GM12801 (cell line): ENCODE results near the gene NDNF.

Experiments
- TF ChIP-seq, protein P1 (sequence below): IDR thresholded peaks from one replicate; pipeline ENCODE4 v1.5.1; 2011; ENCODE audit warnings: control low read depth; ENCODE audit not compliant: insufficient read length; ENCODE audit errors: extremely low read depth

The NDNF gene

DNA sequence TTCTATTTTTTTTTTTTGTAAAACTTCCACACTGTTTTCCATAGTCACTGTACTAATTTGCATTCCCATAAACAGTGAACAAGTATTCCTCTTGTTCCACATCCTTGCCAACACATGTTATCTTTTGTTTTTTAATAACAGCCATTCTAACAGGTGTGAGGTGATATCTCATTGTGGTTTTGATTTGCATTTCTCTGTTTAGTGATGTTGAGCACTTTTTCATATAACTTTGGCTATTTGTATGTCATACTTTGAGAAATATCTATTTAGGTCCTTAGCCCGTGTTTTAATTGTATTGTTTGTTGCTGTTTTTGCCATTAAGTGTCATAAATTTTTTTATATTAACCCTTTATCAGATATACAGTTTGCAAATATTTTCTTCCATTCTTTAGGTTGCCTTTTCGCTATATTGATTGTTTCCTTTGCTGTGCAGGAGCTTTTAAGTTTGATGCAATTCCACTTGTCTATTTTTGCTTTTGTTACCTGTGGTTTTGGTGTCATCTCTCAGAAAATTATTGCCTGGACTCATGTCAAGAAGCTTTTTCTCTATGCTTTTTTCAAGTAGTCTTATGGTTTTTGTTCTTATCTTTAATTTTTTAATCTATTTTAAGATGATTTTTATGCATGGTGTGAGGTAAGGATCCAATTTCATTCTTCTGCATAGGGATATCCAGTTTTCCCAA lies 27.9 kb upstream of the NDNF start:
- TF ChIP-seq, protein P1, sequence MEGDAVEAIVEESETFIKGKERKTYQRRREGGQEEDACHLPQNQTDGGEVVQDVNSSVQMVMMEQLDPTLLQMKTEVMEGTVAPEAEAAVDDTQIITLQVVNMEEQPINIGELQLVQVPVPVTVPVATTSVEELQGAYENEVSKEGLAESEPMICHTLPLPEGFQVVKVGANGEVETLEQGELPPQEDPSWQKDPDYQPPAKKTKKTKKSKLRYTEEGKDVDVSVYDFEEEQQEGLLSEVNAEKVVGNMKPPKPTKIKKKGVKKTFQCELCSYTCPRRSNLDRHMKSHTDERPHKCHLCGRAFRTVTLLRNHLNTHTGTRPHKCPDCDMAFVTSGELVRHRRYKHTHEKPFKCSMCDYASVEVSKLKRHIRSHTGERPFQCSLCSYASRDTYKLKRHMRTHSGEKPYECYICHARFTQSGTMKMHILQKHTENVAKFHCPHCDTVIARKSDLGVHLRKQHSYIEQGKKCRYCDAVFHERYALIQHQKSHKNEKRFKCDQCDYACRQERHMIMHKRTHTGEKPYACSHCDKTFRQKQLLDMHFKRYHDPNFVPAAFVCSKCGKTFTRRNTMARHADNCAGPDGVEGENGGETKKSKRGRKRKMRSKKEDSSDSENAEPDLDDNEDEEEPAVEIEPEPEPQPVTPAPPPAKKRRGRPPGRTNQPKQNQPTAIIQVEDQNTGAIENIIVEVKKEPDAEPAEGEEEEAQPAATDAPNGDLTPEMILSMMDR, result no peak

DNA sequence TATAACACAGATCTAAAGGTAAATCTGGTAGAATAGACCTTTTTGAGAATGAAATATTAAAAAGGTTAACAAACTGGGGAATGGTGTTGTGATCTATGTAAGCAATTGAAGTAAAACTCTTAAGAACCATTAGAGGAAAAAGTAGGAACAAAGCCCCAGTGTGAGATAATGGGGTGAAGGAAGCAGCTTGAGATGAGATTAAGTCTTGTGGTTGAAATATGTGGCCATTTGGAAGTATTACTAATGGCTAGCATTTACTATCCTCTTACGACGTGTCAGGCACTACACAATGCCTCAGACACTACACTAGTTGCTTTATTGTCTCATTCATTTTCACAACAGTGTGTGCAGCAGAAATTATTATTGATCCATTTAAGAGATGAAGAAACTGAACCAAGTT lies 25.9 kb upstream of the NDNF start:
- TF ChIP-seq, protein P1, result no peak

DNA sequence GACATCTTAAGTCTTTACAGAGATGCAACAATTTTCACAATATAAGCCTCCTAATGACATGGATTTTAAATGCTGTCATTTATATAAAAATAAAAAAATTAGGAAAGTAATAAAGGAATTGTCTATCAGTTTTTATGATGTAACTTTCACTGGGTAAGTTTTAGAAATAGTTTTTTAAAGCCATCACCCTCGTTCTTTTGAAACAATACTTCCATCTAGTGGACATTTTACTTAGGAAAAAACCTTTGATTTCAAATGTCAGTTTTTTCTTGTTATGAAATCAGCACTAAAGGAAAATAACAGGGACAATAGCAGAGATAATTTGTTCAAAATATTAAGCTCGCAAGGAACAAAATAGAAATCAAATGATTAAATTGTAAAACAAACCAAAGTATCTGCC lies 24.3 kb upstream of the NDNF start:
- TF ChIP-seq, protein P1, result no peak

- TF ChIP-seq, protein P1, result no peak
Measured at GRCh38 chr4:121096191-121096590, 23.9 kb upstream of the NDNF start.

- TF ChIP-seq, protein P1, result no peak
Measured at GRCh38 chr4:121094297-121094966, 22.1 kb upstream of the NDNF start.

- TF ChIP-seq, protein P1, result no peak
Measured at GRCh38 chr4:121093261-121093660, 20.9 kb upstream of the NDNF start.

- TF ChIP-seq, protein P1, result no peak
Measured at GRCh38 chr4:121091941-121092340, 19.6 kb upstream of the NDNF start.
